OCI-LY3 (cell line): ENCODE data around the gene MAP4K3.
"Not testable (repeated sequence)": the region's sequence is repeated elsewhere in the genome, so short reads cannot be mapped to it uniquely, and the experiment has no call there.

Experiments used
- CTCF ChIP-seq: fragments of 200-600, 300-600 bp; sonication (generic); IDR thresholded peaks from 2 replicates; pipeline ENCODE4 v1.5.1; 2014; ENCODE audit warnings: antibody characterized with exemption, low read length, low read depth
- EZH2phosphoT487 ChIP-seq: fragments of 200-600 bp; shearing (Covaris generic); IDR thresholded peaks from 2 replicates; pipeline ENCODE4 v1.6.1; 2018; ENCODE audit warnings: antibody characterized with exemption, mixed run types, low read depth

- not testable (repeated sequence) for TF ChIP-seq CTCF, EZH2phosphoT487
Observed at GRCh38 chr2:39321056-39322035, 115.7 kb downstream of the MAP4K3 start.
